Heart right ventricle (tissue), 16 donors: ENCODE measurements around the gene SLC11A1. TPM values are rescaled to one million over a fixed set of nuclear protein-coding genes. Genes with fewer than 3 reads are reported as not detected.
A peak's percentile ranks its signal among the peaks of the same experiment; 100 is the strongest.

Experiments
- ATAC-seq, 8 donors: fragments of 200-7000 bp; cut with Tn5 transposase; one replicate each; pipeline ENCODE4 v1.9.1; 2020; ENCODE audit warnings: mild to moderate bottlenecking in 8 of 8, moderate library complexity in 8 of 8, moderate number of reproducible peaks in 1 of 8
- DNase-seq, 2 donors: peaks; one replicate each; pipeline ENCODE4 v3.0.0-alpha.2; 2020
- H3K27ac ChIP-seq, 10 donors: fragments of 200-600 bp; sonication (generic) in 2 of 10; one replicate each; pipeline versions ENCODE4 v1.5.0 to v1.8.0; 2020 to 2022; ENCODE audit warnings: mild to moderate bottlenecking in 3 of 10
- H3K27me3 ChIP-seq, 7 donors: fragments of 200-600 bp; one replicate each; pipeline ENCODE4 v1.8.0; 2021 to 2022; ENCODE audit warnings: mild to moderate bottlenecking in 2 of 7
- H3K36me3 ChIP-seq, 9 donors: fragments of 200-600 bp; sonication (generic) in 1 of 9; one replicate each; pipeline versions ENCODE4 v1.5.0 to v1.8.0; 2020 to 2022; ENCODE audit warnings: mild to moderate bottlenecking in 2 of 9
- H3K4me1 ChIP-seq, 9 donors: fragments of 200-600 bp; sonication (generic) in 1 of 9; one replicate each; pipeline versions ENCODE4 v1.5.0 to v1.8.0; 2020 to 2022; ENCODE audit warnings: mild to moderate bottlenecking in 4 of 9
- H3K4me3 ChIP-seq, 10 donors: fragments of 200-600 bp; sonication (generic) in 2 of 10; one replicate each; pipeline versions ENCODE4 v1.5.0 to v1.8.0; 2020 to 2022; ENCODE audit warnings: mild to moderate bottlenecking in 7 of 10, moderate library complexity in 2 of 10
- H3K9me3 ChIP-seq, 11 donors: fragments of 200-600 bp in 10 of 11; sonication (generic) in 2 of 11; one replicate each; pipeline versions ENCODE4 v1.5.0 to v1.8.0; 2013 to 2022; ENCODE audit warnings: mild to moderate bottlenecking in 2 of 11, control low read depth in 1 of 11, moderate library complexity in 1 of 11
- WGBS, 2 donors: extraction: QIAGEN DNeasy Blood & Tissue Kit; methylation state at CpG; one replicate each; pipeline ENCODE4 v1.1.7; 2013; ENCODE audit warnings: inconsistent platforms in 1 of 2; 5-methylcytosine and 5-hydroxymethylcytosine counted together
- intact Hi-C, 10 donors: fragments of 100-400 bp; cut with DNase I; formaldehyde crosslinking; loops; one replicate each; pipeline versions ENCODE4 v1.11.1 to v1.14.2; 2022
- polyA plus RNA-seq, 2 donors: library from polyadenylated mRNA; stranded (reverse); fragments of 200-250 nt; gene quantifications; one replicate each; pipeline ENCODE4 v1.2.3, GENCODE V29; 2013
- total RNA-seq, 10 donors: library from RNA; stranded (reverse); fragmentation: NEBNext Ultra II Directional in 3 of 10; extraction: Animal tissue kit (Norgen Biotek cat#: 25700) in 3 of 10; gene quantifications; one replicate each; pipeline versions ENCODE4 v1.2.1 to v1.2.4, GENCODE V29; 2021 to 2023
- TF ChIP-seq, protein P1 (sequence below), 9 donors: fragments of 200-600 bp; sonication (generic) in 2 of 9; IDR thresholded peaks; one replicate each; pipeline versions ENCODE4 v1.5.0 to v1.8.0; 2021 to 2022; ENCODE audit warnings: antibody characterized with exemption in 9 of 9, mild to moderate bottlenecking in 5 of 9, moderate library complexity in 1 of 9
- donor health status: Arrhythmogenic right ventricular cardiomyopathy.
- donor health status: ischemic (EF 13 %, LVEDD 7.1; RV severe dilation, severe dysfunction).
- donor health status: healthy with polysubstance abuse.
- donor health status: DM: no; HTN: yes; CAD: no.
- donor health status: DM: no; HTN: no; CAD: no.
- donor health status: ischemic (EF 25% LVEDD 6.9; RV normal size, moderate dysfunction).
- donor health status: ischemic (EF 25% LVEDD 5.7; RV mildly dilated, moderate dysfunction).
- donor health status: healthy.
- donor health status: DM: yes; HTN: yes; CAD: no.
- donor health status: Ischemic cardiomyopathy.
- donor health status: ischemic (EF 35%, LVEDD 5.7; RV mildly dilated, moderate dysfunction).
- donor health status: nonischemic (EF 11% LVEDD 7.7; RV severe dilation, severe dysfunction).
- donor health status: DM: yes; HTN: yes; CAD: no.
- donor health status: PGD.
- donor health status: ischemic (EF 29% LVEDD 5.4; RV normal size, mild dysfunction).
- donor health status: nonischemic (EF 23%, LVEDD 6.1; RV moderate dilation, normal function).

SLC11A1 gene
- total and polyA plus RNA-seq, 12 donors, result 0.64 to 9.1 (median 4.4) TPM

DNA sequence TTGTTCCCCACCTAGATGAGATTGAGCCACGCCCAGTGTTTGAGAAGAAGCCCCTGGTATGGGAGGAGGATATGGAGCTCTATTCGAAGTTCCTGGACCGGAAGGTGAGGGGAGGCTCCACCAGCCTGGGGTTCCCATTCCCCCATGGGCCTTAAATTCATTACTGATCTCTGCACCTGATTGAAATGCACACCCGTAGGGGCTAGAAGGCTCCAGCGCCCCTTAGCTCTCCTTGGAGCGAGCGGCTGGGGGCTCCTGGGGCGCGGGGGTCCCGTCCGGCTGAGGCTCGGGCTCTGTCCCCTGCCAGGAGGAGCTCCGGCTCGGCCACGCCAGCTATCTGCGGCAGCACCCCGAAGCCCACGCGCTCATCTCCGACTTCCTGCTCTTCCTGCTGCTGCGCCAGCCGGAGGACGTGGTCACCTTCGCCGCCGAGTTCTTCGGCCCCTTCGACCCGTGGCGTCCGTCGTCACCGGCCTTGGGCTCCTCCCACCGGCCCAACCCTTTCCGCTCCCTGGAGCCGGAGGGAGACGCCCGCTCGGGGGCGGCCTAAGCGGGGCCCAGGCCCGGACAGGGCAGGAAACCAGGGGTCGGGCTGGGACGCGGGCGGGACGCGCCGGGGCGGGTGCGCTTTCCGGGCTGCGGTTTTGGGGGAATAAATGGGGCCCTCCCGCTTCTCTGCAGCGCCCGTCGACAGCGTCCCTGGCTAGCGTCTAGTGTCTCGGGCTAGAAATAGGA, 14.5 kb upstream of the SLC11A1 start:
- H3K4me1 ChIP-seq, result peaks cover 0 to 76% (median 13%) of the 10 kb centered on the region in 9 donors
- no peaks in the 10 kb centered on the region for H3K36me3 ChIP-seq
- WGBS, 2 donors, result 5 to 6% methylated on average over 59 to 60 of the region's 60 CpGs
- peak overlapping the region; percentile 87 to 99 (median 94) for H3K27ac ChIP-seq
- TF ChIP-seq, protein P1, sequence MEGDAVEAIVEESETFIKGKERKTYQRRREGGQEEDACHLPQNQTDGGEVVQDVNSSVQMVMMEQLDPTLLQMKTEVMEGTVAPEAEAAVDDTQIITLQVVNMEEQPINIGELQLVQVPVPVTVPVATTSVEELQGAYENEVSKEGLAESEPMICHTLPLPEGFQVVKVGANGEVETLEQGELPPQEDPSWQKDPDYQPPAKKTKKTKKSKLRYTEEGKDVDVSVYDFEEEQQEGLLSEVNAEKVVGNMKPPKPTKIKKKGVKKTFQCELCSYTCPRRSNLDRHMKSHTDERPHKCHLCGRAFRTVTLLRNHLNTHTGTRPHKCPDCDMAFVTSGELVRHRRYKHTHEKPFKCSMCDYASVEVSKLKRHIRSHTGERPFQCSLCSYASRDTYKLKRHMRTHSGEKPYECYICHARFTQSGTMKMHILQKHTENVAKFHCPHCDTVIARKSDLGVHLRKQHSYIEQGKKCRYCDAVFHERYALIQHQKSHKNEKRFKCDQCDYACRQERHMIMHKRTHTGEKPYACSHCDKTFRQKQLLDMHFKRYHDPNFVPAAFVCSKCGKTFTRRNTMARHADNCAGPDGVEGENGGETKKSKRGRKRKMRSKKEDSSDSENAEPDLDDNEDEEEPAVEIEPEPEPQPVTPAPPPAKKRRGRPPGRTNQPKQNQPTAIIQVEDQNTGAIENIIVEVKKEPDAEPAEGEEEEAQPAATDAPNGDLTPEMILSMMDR (IDR thresholded peaks at IDR 0.05), result peak in 3 of 9 donors; percentile 26 to 34 (median 30)
- ATAC-seq (peak; percentile 95 to 98 (median 97)), DNase-seq (peak; percentile 92 to 93)
- H3K9me3 ChIP-seq, result peaks cover 0 to 11% (median 7%) of the 10 kb centered on the region in 11 donors
- peak overlapping the region; percentile 31 to 67 (median 58) for H3K4me3 ChIP-seq
- intact Hi-C loops, result loop anchor here in 1 of 10 donors (2.0 kb wide), 1 partner anchor 29 kb away; no protein-coding TSS in a partner anchor
- no peaks in the 10 kb centered on the region for H3K27me3 ChIP-seq

DNA sequence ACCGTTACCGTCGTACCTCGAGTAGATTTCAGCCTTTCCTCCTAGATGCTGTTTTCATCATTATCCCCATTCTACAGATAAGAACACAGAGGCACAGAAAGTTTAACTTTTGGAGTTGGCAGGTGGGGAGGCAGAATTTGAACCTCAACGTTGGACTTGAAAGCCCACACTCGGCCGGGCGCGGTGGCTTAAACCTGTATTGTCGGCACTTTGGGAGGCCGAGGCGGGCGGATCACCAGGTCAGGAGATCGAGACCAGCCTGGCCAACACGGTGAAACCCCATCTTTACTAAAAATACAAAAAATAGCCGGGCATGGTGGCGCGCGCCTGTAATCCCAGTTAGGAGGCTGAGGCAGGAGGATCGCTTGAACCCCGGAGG, 13.9 kb upstream of the SLC11A1 start:
- Histone ChIP-seq H3K9me3 (peaks cover 0 to 11% (median 7%) of the 10 kb centered on the region in 11 donors), H3K4me3 (peak overlapping the region; percentile 31 to 67 (median 58)), H3K4me1 (peaks cover 0 to 71% (median 13%) of the 10 kb centered on the region in 9 donors), H3K36me3 (no peaks in the 10 kb centered on the region), H3K27me3 (no peaks in the 10 kb centered on the region), H3K27ac (peak overlapping the region; percentile 61 to 99 (median 94))
- intact Hi-C loops, result no loop called here
- WGBS, 2 donors, result 59 to 64% methylated on average over 21 of the region's 21 CpGs
- no peak for ATAC-seq
- TF ChIP-seq, protein P1 (IDR thresholded peaks at IDR 0.05), result no peak
- DNase-seq, result no peak

DNA sequence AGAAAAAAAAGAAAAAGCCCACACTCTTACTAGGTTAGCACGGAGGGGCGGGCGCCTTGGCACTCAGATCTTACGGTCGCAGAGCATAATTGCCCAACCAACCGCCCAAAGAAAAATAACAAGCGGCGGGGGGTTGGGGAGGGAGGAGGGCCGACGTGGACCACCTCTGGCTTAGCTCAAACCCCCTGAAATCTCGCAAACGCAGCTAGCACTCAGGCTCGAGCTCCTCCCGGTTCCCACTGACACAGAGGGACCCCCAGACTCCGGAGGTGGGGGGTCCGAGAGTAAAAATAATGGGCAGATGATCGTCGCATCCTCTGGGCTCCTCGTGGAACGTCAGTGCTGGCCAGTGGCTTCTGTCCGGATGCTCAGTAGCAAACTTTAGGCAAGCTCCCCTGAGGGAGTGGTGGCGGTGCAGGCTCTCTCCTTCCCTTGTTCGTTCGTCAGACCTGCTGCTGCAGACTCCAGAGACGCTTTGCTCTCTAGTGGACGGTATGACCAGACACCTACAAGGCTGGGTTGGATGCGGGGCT, 13.4 kb upstream of the SLC11A1 start:
- DNase-seq (peak; percentile 38 to 50), ATAC-seq (peak in 6 of 8 donors; percentile 9 to 53 (median 28))
- Histone ChIP-seq H3K27ac (peak overlapping the region in 9 of 10 donors; percentile 49 to 99 (median 93)), H3K27me3 (no peaks in the 10 kb centered on the region), H3K4me3 (peak overlapping the region in 6 of 10 donors; percentile 57 to 67 (median 62)), H3K36me3 (no peaks in the 10 kb centered on the region), H3K4me1 (peaks cover 0 to 66% (median 13%) of the 10 kb centered on the region in 9 donors), H3K9me3 (peaks cover 0 to 11% (median 7%) of the 10 kb centered on the region in 11 donors)
- WGBS, 2 donors, result 26 to 29% methylated on average over 27 of the region's 27 CpGs
- intact Hi-C loops, result no loop called here
- TF ChIP-seq, protein P1 (IDR thresholded peaks at IDR 0.05), result peak in 2 of 9 donors; percentile 17 to 30

DNA sequence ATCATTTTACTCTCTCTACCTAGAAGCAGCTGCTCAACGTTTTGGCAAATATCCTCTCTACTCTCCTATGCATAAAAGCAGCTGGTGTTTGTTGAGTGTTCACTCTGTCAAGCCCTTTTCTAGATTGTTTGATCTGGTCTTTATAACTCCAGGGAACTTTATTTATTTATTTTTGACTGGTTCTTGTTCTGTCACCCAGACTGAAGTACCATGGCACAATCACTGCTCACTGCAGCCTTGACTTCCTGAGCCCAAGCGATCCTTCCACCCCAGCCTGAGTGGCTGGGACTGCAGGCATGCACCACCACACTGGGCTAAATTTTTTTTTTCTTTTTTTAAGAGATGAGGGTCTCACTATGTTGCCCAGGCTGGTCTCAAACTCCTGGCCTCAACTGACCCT, 12.7 kb upstream of the SLC11A1 start:
- Histone ChIP-seq H3K27ac (peak overlapping the region in 8 of 10 donors; percentile 49 to 99 (median 92)), H3K4me1 (peaks cover 0 to 59% (median 13%) of the 10 kb centered on the region in 9 donors), H3K9me3 (peaks cover 0 to 11% (median 7%) of the 10 kb centered on the region in 11 donors), H3K27me3 (no peaks in the 10 kb centered on the region), H3K4me3 (peak overlapping the region in 1 of 10 donors; percentile 62), H3K36me3 (no peaks in the 10 kb centered on the region)
- ATAC-seq (no peak), DNase-seq (no peak)
- TF ChIP-seq, protein P1 (IDR thresholded peaks at IDR 0.05), result no peak
- WGBS, 2 donors, result 55 to 63% methylated on average over 2 of the region's 2 CpGs
- intact Hi-C loops, result no loop called here
